G401.6 (cell line): ENCODE measurements around the gene SCT.

Experiments
- FAIRE-seq: peaks from 2 replicates; lab custom pipeline; 2012; peaks lifted over from hg19 to GRCh38; lab: Jason Lieb, UNC

Gene SCT

DNA sequence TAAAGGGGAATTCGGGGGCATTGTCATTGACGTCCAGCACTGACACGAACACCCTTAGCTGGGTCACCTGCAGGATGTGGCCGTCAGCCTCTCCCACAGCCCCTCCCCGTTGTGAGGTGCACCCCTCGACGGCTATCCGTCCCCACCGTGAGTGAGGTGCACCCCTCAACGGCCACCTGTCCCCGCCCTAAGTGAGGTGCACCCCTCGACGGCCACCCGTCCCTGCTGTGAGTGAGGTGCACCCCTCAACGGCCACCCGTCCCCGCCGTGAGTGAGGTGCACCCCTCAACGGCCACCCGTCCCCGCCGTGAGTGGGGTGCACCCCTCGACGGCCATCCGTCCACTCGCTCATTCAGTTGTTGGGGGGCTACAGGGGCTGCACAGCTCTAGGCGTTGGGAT lies 5.1 kb downstream of the SCT start:
- no peak for FAIRE-seq

DNA sequence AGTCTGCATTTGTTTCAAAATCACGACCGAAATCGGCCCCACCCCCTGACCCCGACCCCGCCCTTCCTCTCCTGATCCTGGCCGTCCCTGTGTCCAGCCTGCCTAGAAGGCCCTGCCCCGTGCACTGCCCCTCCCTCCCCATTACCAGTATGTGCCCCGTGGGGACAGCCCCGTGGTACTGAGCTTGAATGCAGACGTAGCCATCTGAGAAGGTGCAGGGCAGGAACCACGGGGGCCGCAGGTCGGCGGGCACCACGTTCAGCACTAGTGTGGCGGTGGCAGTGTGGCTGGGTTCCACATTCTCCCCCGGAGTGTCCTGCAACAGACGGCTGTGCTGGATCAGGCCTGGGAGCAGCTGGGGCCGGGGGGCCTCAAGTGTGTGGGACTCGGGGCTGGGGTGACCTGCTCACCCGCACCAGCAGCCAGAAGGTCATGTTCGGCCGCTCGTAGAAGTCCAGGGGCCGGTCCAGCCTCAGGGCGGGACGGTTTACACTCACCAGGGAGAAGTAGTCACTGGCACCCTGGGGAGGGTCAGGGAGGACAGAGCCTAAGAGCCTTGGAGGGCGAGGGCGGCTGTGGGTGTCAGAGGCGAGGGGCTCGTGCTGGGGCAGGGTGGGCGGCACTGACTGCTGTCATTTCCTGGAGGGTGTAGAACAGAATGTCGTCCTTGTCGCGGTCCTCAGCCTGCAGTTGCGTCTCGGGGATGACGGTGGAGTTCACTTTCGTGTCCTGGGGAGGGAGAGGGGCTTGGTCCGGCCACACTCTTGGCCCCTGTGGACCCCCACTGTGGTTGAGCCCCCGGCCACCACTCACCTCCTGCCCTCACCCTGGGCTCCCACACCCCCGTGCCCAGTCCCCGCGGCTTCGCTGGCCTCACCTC lies 5.8 kb downstream of the SCT start:
- FAIRE-seq = no peak

DNA sequence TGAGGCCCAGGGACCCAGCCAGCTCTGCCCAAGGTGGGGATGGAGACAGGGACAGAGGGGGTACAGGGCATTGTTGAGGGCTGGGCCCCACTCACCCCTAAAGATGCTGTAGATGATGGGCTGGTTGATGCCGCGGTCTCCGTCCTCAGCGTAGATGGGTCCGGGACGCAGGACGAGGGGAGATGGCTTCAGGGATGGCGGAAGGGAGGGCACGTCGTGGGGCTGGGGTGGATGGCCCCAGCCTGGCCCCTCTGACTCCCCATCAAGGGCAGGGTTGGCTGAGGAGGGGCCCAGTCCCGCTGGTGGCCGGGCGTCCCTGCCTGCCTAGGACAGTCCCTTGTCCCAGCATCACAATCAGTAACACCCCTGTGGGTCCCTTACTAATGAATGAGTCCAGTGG lies 6.8 kb downstream of the SCT start:
- FAIRE-seq = no peak

DNA sequence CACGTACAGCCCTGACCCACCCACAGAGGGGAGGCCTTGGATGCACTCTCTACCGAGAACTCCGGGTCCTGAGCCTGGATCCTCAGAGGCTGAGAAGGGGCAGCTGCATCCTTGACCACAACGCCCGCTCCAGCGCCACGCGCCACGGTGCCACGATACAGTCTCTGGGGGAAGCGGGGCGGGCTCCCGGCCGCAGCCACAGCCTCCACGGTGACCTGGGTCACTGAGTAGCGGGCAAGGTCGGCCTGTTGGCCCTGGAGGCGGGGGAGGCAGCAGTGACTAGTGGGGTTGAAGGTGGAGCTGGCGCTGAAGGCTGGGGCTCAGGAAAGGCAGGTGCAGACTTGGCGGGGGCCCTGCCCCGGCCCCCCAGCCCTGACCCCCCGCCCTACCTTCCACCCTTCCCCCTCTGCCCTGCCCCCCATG lies 7.3 kb downstream of the SCT start:
- no peak for FAIRE-seq

DNA sequence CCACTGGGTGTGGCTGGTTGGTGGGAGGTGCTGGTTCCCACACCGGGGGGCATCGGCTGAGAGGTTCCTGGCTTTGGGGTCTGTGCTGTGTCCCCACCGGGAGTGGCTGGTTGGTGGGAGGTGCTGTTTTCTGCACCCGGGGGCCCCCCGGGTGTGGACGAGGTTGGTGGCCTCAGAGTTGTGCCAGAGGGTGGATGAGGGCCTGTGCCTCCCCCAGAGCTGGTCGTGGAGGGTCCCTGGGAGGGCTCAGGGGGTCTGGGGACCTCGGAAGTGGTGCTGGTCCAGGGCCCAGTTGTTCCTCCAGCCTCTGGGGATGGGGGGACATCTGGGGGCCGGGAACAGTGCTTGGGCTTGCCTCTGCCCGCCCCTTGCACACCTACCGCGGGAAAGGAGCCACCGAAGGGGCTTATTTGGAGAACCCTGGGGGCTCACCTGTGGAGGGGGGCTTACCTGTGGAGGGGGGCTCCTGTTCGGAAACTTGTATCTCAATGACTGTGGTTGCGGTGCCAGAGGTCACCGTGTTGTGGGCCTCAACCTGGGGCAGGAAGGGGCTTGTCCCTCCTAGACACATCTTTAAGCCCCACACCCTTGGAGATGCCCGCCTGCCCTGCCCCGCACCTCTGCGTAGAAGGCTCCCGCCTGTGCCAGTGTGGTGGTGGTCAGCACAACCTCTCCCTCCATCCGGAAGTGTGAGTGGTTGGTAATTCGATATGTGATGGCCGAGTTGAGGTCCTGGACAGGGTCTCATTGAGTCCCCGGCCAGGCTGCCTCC lies 7.9 kb downstream of the SCT start:
- no peak for FAIRE-seq

DNA sequence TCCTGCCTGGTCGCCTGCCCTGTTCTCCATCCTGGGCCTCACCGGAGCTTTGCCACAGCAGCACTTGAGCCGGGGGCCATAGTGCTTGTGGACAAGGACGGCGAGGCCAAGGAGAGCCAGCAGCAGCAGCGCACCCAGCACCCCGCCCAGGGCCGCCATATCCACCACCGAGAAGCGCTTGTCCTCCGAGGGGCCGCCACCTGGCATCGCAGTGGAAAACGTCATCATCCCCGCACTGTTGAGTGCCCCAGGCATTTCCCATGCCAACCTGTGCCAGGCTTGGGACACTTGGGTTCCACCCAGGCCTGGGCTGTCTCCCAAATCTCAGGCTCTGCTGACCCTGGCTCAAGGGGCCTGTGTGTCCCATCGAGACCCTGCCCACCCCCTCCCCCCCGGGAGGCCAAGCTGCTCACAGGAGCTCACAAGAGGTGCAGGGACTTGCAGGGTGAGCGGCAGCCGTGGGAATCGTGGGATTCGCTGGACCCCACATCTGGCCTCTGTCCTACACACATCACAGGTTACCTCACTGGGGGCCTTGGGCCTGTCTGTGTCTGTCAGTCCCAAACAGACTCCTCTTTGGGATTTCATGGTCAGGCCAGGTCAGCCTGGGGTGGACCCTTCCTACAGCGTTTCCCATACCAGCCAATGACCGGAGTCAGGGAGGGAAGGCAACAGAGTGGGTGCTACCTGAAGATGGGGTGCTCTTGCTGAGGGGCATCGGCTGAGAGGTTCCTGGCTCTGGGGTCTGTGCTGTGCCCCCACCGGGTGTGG lies 8.9 kb downstream of the SCT start:
- no peak for FAIRE-seq

DNA sequence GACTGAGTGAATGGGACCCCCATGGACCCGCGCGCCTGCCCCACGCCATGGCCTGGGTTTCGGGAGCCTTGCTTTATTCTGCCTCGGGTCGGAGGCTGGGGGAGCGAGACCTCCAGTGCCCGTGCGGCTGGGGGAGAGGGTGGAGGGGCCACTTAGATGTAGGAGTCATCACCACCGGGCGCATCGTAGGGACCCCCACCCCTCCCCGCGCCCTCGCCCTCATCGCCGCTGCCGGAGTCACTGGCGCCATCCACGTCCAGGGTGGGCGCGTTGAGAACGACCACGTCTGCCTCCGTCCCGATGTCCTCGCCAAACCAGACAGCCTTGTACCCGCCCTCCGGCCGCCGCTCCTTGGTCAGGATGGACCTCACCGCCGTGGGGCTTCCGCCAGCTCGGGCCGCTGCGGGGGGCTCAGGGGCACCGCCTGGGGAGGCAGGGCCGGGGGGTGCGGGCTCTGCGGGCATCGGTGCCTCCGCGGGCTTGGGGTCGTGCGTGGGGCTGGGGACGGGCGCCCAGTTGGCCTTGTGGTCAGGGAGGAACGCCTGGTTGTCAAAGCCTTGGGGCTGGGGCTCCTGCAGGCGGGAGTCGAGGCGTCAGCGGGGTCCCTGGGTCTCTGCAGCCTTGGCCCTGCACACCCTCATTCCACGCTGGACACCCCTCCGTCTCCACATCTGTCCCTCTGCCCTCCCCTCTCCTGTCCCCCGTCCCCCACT lies 9.6 kb downstream of the SCT start:
- FAIRE-seq = no peak

DNA sequence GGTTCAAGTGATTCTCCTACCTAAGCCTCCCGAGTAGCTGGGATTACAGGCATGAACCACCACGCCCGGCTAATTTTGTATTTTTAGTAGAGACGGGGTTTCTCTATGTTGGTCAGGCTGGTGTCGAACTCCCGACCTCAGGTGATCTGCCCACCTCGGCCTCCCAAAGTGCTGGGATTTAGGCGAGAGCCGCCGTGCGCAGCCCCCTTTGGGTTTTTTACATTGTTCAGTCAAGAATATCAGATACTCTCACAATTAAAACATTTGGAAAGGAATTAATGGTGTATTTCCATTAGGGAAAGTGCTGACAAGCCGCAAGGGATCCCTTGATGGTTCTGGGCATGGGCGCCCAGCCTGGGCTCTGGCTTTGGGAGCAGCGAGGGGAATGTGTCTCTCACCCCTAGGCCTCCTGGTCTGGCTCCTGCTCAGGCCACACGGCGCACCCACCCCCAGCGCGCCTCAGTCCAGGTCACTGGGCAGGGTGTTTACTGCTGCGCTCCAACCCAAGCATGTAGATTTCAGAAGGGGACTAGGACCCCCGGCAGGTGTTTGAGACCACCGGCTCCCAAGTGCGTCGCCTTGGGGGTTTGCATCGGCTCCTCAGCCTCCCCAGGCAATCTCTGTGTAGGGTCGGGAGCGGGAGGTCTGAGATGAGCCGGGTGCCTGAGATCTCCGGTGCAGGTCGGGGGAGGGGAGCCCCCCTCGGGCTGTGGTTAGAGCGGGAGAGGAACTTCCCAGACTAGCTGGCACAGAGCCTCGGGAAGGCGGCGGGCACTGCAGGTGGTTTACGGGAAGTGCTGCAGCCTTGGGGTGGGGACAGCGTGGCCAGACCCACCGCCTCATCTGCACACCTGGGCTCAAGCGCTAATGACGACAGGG lies 10.4 kb downstream of the SCT start:
- FAIRE-seq = no peak

DNA sequence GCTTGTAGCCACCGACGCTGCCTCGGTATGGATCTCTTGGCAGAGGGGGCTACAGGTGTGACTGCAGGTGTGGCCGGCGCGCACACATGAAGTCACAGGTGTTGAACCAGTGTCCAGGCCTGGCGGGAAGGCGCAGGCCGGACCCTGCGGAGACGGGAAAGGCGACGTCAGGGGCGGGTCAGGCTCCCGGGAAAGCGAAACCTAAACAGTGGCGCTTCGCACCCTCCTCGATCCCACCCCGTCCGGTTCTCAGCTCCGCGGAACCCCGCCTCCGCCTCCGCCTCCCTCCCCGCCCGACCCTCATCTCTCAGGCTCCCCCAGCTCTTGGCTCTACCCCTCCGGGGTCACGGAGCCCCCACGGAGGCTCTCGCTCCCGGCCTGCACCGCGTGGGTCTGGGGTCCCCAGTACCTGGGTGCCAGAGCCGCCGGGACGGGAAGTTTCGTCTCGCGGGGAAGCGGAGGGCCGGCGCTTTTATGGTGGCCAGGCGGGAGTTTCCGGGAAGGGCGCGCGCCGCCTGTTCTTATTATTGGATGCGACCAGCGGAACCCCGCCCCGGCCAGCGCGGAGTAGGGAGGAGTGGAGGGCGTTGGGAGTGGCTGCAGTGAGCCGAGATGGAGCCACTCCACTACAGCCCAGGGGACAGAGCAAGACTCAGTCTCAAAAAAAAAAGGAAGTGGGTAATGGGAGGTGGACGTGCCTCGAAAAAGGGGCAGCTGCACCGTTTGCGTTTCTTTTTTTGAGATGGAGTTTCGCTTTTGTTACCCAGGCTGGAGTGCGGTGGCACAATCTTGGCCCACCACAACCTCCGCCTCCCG lies 11.3 kb downstream of the SCT start, which contains the start of gene IRF7:
TSS of gene IRF7 (minus strand) at position 447 of the 816 bp plus-strand sequence. CDS start 586 bp downstream, outside the sequence.
- FAIRE-seq = no peak

DNA sequence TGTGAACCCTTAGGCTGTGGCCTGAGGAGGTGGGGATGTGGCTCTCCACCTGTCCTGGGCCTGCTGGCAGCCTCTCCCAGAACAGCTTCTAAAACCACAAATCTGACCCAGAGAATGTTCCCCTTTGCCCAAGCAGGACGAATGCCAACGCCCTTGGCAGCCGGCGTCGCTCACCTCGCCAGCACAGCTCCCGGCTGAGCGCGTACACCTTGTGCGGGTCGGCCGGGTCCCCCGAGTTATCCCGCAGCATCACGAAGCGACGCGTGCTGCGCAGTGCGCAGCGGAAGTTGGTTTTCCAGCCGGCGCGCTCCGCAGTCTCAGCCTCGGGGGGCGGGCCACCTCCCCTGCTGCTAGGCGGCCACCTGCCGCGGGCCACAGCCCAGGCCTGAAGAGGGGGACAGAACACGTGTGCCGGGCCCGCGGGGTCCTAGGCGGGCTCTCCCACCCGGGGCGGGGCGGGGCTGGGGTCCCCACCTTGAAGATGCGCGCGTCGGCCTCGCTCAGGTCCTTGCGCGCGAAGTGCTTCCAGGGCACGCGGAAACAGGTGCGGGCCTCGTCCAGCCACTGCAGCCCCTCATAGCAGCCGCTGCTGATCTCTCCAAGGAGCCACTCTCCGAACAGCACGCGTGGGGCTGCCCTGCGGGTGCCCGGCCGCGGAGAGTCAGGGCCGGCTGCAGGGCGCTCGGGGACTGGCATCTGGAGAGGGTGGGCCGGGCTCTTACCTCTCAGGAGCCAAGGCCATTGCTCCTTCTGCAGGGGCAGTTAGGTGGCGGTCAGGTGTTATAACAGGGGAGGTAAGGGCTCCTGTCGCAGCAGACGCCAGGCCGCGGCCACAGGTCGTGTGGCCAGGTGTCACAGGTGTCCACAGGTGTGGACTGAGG lies 12.1 kb downstream of the SCT start:
- no peak for FAIRE-seq

DNA sequence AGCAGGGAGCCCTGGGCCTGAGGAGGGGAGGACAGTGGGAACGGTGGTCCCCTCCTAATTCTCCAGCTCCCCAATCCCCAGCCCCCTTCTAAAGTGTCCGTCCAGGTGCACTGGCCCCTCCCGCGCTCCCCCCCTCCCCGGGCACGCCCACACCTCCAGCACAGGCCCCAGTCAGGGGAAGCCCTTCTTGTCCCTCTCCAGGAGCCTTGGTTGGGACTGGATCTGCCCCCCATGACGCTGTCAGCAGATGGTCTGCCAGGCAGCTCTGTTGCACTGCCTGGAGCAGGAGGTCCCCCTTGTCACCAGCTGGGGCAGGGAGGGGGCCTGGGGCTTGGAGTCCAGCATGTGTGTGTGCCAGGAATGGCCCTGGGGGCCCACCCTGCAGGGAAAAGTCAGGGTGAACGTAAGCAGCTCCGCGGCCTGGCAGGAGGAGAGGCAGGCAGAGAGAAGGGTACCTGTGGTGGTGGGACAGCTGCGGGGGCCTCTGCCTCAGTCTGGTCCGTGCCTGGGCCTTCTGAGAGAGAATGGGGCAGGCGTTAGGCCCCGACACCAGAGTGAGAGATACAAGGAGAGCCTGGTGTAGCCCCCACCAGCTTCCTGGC lies 12.9 kb downstream of the SCT start:
- FAIRE-seq = no peak

DNA sequence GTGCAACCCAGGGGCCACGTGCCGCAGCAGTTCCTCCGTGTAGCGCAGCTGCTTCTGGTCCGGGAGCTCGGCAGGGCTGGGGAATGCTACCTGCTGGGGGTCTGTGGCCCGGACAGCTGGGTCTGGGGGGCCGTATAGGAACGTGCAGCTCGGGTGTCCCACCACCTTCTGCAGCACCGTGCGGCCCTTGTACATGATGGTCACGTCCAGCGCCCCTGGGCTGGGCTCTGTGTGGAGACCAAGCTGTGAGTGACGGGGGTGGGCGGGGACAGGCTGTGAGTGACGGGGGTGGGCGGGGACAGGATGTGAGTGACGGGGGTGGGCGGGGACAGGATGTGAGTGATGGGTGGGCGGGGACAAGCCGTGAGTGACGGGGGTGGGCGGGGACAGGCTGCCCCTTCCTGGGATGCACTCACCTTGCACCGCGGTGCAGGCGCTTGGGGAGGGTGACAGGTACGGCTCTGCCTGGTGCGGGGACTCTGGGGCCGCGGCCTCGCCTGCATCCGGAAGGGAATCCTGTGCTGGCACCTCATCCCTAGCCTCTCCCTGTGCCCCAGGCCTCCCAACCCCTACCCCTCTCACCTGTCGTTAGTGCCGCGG lies 13.5 kb downstream of the SCT start:
- FAIRE-seq = no peak

DNA sequence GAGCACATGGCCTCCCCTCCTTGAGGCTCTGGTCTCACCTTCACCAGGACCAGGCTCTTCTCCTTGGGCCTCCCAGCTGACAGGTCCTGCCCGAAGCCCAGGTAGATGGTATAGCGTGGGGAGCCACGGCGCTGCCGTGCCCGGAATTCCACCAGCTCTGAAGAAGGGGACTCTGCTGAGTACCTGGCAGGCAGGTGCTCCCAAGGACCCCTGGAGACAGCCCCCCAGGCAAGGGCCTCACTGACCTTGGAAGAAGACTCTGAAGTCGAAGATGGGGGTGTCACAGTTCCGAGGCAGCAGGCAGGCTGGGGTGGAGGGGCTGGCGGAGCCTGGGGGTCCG lies 14.1 kb downstream of the SCT start:
- no peak for FAIRE-seq

DNA sequence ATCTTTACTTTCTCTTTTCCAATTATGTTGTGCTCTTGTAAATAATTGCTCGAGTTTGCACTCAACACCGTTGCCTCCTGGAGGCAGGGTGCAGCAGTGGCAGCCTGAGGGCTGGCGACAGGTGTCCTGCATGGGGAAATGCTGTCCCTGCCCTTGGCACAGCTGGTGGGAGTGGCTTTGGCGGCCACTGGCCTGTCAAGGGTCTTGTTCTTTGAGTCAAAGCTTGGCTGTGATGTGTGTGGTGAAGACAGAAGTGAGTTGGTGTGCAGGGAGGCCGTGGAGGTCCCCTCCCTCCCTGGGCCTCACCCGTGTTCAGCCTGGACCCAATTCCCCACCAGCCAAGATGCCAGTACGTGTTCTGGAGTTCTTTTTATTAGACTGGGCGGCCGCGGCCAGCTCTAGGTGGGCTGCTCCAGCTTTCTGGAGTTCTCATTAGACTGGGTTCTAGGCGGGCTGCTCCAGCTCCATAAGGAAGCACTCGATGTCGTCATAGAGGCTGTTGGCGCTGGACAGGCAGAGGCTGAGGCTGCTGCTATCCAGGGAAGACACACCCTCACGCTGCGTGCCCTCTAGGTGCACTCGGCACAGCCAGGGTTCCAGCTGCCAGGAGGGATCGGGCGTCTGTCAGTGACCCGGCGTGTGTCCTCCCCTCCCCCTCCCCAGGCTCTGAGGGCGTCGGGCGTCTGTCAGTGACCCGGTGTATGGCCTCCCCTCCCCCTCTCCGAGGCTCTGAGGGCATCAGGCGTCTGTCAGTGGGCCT lies 14.6 kb downstream of the SCT start:
- no peak for FAIRE-seq

DNA sequence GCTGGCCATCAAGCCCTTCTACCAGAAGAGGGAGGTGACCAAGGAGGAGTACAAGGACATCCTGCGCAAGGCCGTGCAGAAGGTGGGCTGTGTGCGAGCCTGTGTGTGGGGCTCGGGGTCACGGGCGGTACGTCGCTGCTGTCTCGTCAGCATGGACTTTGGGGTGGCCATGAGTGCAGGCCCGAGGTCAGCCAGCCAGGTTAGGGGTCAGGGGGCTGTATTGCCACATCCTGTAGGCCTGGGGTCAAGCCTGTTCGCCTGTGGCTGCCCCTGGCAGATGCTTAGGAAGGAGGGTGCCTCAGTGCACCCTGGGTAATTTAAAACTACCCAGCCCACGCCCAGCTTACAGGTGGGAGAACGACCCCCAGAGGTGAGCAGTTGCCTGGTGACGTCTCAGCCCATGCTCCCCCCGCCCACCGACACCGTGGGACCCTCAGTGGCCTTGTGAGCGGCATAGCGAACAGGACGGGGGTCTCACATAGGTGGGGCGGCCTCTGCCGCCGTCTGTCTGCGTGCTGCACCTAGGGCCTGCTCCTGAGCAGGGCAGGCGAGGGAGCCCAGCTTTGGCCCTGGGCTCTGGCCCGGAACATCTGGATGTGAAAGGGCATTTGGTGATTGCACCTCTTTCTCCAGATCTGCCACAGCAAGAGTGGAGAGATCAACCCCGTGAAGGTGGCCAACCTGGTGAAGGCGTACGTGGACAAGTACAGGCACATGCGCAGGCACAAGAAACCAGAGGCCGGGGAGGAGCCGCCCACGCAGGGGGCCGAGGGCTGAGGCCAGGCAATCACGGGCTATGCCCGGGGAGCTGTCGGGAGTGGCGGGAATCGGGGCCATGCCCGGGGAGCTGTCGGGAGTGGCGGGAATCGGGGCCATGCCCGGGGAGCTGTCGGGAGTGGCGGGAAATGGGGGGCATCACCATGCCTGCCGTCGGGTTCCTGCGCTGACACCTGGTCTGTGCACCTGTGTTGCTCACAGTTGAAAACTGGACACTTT lies 15.7 kb downstream of the SCT start:
- no peak for FAIRE-seq

DNA sequence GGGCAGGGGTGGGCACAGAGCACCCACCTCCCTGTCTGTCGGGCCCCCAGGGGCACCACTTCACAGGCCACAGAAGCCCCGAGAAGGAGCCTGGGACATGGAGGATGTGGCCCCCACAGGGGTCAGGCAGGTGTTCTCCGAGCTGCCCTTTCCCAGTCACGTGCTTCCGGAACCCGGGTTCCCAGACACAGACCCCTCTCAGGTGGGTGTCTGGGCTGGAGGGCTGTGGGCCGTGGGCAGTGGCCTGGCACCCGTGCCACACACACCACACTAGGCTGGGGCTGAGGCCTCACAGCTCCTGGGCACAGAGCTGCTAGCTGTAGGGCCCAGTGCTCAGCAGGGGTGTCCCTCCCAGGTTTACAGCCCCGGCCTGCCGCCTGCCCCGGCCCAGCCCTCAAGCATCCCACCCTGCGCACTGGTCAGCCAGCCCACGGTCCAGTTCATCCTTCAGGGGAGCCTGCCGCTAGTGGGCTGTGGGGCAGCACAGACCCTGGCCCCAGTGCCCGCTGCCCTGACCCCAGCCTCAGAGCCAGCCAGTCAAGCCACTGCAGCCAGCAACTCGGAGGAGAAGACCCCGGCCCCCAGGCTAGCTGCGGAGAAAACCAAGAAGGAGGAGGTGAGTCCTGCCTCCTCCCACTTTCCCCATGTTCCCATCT lies 16.7 kb downstream of the SCT start:
- no peak for FAIRE-seq
